Keratinocyte (primary cell): ENCODE measurements around the gene EYS. TPM values are rescaled to one million over a fixed set of nuclear protein-coding genes. Genes with fewer than 3 reads are reported as not detected.

Experiments
- DNase-seq: peaks from one replicate; pipeline ENCODE4 v3.0.0-alpha.2; 2011; ENCODE audit warnings: low read depth, missing footprints, low spot score
- FAIRE-seq: peaks from 2 replicates; lab custom pipeline; 2011; peaks lifted over from hg19 to GRCh38; lab: Jason Lieb, UNC
- H2AFZ ChIP-seq: 2 replicates; pipeline ENCODE4 v1.6.0; 2012; ENCODE audit warnings: low read length, control low read depth, inconsistent platforms; ENCODE audit not compliant: control insufficient read depth
- H3K27ac ChIP-seq: 2 replicates; pipeline ENCODE4 v1.5.1; 2011; ENCODE audit warnings: low read length; ENCODE audit not compliant: control insufficient read depth, insufficient read depth
- H3K27me3 ChIP-seq: 3 replicates; pipeline ENCODE4 v1.6.0; 2011; ENCODE audit warnings: low read length; ENCODE audit not compliant: control insufficient read depth, insufficient read depth; ENCODE audit errors: extremely low read depth
- H3K36me3 ChIP-seq, 2 experiments: 2 replicates in 1 of 2; 3 replicates in 1 of 2; pipeline ENCODE4 v1.5.1; 2011; ENCODE audit warnings: low read length in 2 of 2, mild to moderate bottlenecking in 1 of 2; ENCODE audit not compliant: control insufficient read depth in 2 of 2, insufficient read depth in 2 of 2; ENCODE audit errors: extremely low read depth in 1 of 2
- H3K4me1 ChIP-seq: 3 replicates; pipeline ENCODE4 v1.5.1; 2011; ENCODE audit warnings: low read length; ENCODE audit not compliant: control insufficient read depth, insufficient read depth; ENCODE audit errors: extremely low read depth
- H3K4me2 ChIP-seq: 3 replicates; pipeline ENCODE4 v1.6.0; 2011; ENCODE audit warnings: low read depth, low read length; ENCODE audit not compliant: control insufficient read depth, insufficient read depth; ENCODE audit errors: extremely low read depth
- H3K4me3 ChIP-seq, 3 experiments: fragments of 200-600 bp in 1 of 3; sonication (generic) in 1 of 3; 2 replicates in 2 of 3; 3 replicates in 1 of 3; pipeline ENCODE4 v1.5.1; 2011 to 2016; ENCODE audit warnings: low read length in 3 of 3, mild to moderate bottlenecking in 3 of 3, control low read depth in 2 of 3, inconsistent platforms in 1 of 3, low read depth in 1 of 3, mixed read lengths in 1 of 3, mixed run types in 1 of 3, moderate library complexity in 1 of 3; ENCODE audit not compliant: control insufficient read depth in 2 of 3, insufficient read depth in 2 of 3; ENCODE audit errors: extremely low read depth in 1 of 3
- H3K79me2 ChIP-seq: 2 replicates; pipeline ENCODE4 v1.6.0; 2012; ENCODE audit warnings: low read length; ENCODE audit not compliant: control insufficient read depth, insufficient read depth
- H3K9ac ChIP-seq: 3 replicates; pipeline ENCODE4 v1.6.0; 2011; ENCODE audit warnings: low read length; ENCODE audit not compliant: control insufficient read depth, insufficient read depth; ENCODE audit errors: extremely low read depth
- H3K9me1 ChIP-seq: 3 replicates; pipeline ENCODE4 v1.6.0; 2011; ENCODE audit warnings: low read length; ENCODE audit not compliant: control insufficient read depth, insufficient read depth; ENCODE audit errors: extremely low read depth
- H3K9me3 ChIP-seq: 2 replicates; pipeline ENCODE4 v1.5.1; 2012; ENCODE audit warnings: low read depth, low read length; ENCODE audit not compliant: control insufficient read depth
- H4K20me1 ChIP-seq: 3 replicates; pipeline ENCODE4 v1.6.0; 2011; ENCODE audit warnings: low read length; ENCODE audit not compliant: control insufficient read depth, insufficient read depth; ENCODE audit errors: extremely low read depth
- EZH2 ChIP-seq: IDR thresholded peaks from one replicate; pipeline ENCODE4 v1.6.1; 2012; ENCODE audit warnings: inconsistent platforms, mild to moderate bottlenecking, low read length, moderate library complexity
- dilution Hi-C: fragments of 300-500 bp; cut with MboI; formaldehyde crosslinking; loops from one replicate; pipeline ENCODE4 v1.7.0; 2020; ENCODE audit warnings: low sequenced_read_pairs; ENCODE audit not compliant: extremely low pct_ligation_motif_present
- polyA plus RNA-seq, 5 experiments: library from polyadenylated mRNA; depleted of rRNA in 3 of 5; stranded (reverse) in 3 of 5; stranded (forward) in 1 of 5; unstranded in 1 of 5; fragments of >200 nt; gene quantifications; 1 replicate in 1 of 5; 2 replicates in 3 of 5; 3 replicates in 1 of 5; pipeline versions ENCODE4 v1.2.1 to v1.2.3, GENCODE V29; 2011 to 2012; ENCODE audit warnings: missing spikeins in 2 of 5, low read depth in 1 of 5, low replicate concordance in 1 of 5
- TF ChIP-seq, protein P1 (sequence below), 3 experiments: IDR thresholded peaks in 1 of 3; conservative IDR thresholded peaks in 1 of 3; optimal IDR thresholded peaks in 1 of 3; 2 replicates in 2 of 3; 3 replicates in 1 of 3; pipeline versions ENCODE3 to v1.5.1; 2011; ENCODE audit warnings: low read length in 3 of 3, mild to moderate bottlenecking in 3 of 3, moderate library complexity in 2 of 3, control low read depth in 1 of 3, inconsistent platforms in 1 of 3; ENCODE audit not compliant: insufficient read depth in 2 of 3; ENCODE audit errors: extremely low read depth in 1 of 3

The EYS gene
- polyA plus RNA-seq, 1 donor (not counting 4 experiments of a cell fraction or from before 2014, with no cell fraction given), result 0.34 TPM

DNA sequence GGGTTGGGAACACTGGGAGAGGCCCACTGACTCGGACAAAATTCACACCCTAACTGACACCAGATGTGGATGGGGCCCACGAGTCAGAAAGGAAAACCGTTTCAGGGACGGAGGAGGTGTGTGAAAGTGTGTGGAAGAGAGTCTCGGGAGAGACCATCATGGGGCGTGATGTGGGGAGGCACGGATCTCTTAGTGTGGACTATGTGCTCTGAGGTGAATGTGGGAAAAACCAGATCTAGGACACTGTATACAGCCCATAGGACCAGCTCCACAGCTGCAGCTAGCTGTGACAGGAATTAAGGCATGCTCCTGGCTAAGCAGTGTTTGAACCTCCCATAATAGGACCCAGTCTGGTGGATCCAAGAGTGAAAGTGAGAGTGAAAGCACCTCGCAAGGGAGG is 1380.1 kb downstream of the EYS start:
- no peak for FAIRE-seq
- no peaks in the 10 kb centered on the region for H4K20me1 ChIP-seq
- no peak overlapping the region for H2AFZ ChIP-seq
- H3K9me1 ChIP-seq, result no peaks in the 10 kb centered on the region
- no peak for DNase-seq
- H3K27me3 ChIP-seq, result no peaks in the 10 kb centered on the region
- dilution Hi-C loops, result no loop called here
- no peak overlapping the region for H3K9ac ChIP-seq
- no peaks in the 10 kb centered on the region for H3K4me1 ChIP-seq
- TF ChIP-seq EZH2, result no peak
- TF ChIP-seq, protein P1, sequence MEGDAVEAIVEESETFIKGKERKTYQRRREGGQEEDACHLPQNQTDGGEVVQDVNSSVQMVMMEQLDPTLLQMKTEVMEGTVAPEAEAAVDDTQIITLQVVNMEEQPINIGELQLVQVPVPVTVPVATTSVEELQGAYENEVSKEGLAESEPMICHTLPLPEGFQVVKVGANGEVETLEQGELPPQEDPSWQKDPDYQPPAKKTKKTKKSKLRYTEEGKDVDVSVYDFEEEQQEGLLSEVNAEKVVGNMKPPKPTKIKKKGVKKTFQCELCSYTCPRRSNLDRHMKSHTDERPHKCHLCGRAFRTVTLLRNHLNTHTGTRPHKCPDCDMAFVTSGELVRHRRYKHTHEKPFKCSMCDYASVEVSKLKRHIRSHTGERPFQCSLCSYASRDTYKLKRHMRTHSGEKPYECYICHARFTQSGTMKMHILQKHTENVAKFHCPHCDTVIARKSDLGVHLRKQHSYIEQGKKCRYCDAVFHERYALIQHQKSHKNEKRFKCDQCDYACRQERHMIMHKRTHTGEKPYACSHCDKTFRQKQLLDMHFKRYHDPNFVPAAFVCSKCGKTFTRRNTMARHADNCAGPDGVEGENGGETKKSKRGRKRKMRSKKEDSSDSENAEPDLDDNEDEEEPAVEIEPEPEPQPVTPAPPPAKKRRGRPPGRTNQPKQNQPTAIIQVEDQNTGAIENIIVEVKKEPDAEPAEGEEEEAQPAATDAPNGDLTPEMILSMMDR (optimal IDR thresholded peaks at IDR 0.05 in 1 of 3, IDR thresholded peaks at IDR 0.05 in 1 of 3, conservative IDR thresholded peaks at IDR 0.05 in 1 of 3; ENCODE audit: extremely low read depth in 1 of 3, insufficient read depth in 2 of 3, low read length in 3 of 3), result no peak
- H3K4me2 ChIP-seq, result no peak overlapping the region
- H3K9me3 ChIP-seq, result no peaks in the 10 kb centered on the region
- H3K79me2 ChIP-seq, result no peaks in the 10 kb centered on the region
- no peaks in the 10 kb centered on the region for H3K36me3 ChIP-seq
- H3K4me3 ChIP-seq, result no peak overlapping the region
- no peak overlapping the region for H3K27ac ChIP-seq

- Histone ChIP-seq H3K9ac (no peak overlapping the region), H3K4me2 (no peak overlapping the region), H2AFZ (no peak overlapping the region), H3K9me3 (no peaks in the 10 kb centered on the region), H3K9me1 (no peaks in the 10 kb centered on the region), H3K79me2 (no peaks in the 10 kb centered on the region), H4K20me1 (no peaks in the 10 kb centered on the region), H3K36me3 (no peaks in the 10 kb centered on the region), H3K4me3 (no peak overlapping the region), H3K27ac (no peak overlapping the region), H3K27me3 (no peaks in the 10 kb centered on the region), H3K4me1 (no peaks in the 10 kb centered on the region)
- FAIRE-seq, result no peak
- TF ChIP-seq, protein P1 (optimal IDR thresholded peaks at IDR 0.05 in 1 of 3, IDR thresholded peaks at IDR 0.05 in 1 of 3, conservative IDR thresholded peaks at IDR 0.05 in 1 of 3; ENCODE audit: extremely low read depth in 1 of 3, insufficient read depth in 2 of 3, low read length in 3 of 3), result no peak
- no peak for TF ChIP-seq EZH2
- dilution Hi-C loops, result no loop called here
- DNase-seq, result no peak
These were observed 1381.9 kb downstream of the EYS start for GRCh38 chr6:64325093-64325492.
